Testis (tissue), 3 donors: ENCODE measurements around the gene CARD9. TPM values are rescaled to one million over a fixed set of nuclear protein-coding genes. Genes with fewer than 3 reads are reported as not detected.

ENCODE experiments used
- DNase-seq: peaks from one replicate; pipeline ENCODE4 v3.0.0-alpha.2; 2019
- H3K27ac ChIP-seq, 2 donors: fragments of 200-600 bp; sonication (generic); one replicate each; pipeline ENCODE4 v1.5.1; 2019
- H3K27me3 ChIP-seq: fragments of 200-600 bp; sonication (generic); one replicate; pipeline ENCODE4 v1.5.1; 2019
- H3K36me3 ChIP-seq: fragments of 200-600 bp; sonication (generic); one replicate; pipeline ENCODE4 v1.5.1; 2017; ENCODE audit warnings: low read depth; ENCODE audit errors: missing control alignments
- H3K4me1 ChIP-seq: fragments of 200-600 bp; sonication (generic); one replicate; pipeline ENCODE4 v1.5.1; 2019
- H3K4me3 ChIP-seq, 2 donors: fragments of 200-600 bp; sonication (generic); one replicate each; pipeline ENCODE4 v1.5.1; 2017 to 2019
- H3K9me3 ChIP-seq: fragments of 200-600 bp; sonication (generic); one replicate; pipeline ENCODE4 v1.5.1; 2017
- POLR2A ChIP-seq: fragments of 450-650 bp; IDR thresholded peaks from one replicate; pipeline ENCODE4 v1.6.1; 2017; ENCODE audit warnings: antibody characterized with exemption, mild to moderate bottlenecking, moderate library complexity
- WGBS, 2 donors: methylation state at CpG; one replicate each; pipeline ENCODE4 v1.1.5; 2018; 5-methylcytosine and 5-hydroxymethylcytosine counted together
- intact Hi-C: fragments of 100-400 bp; cut with DNase I; formaldehyde crosslinking; loops from one replicate; pipeline ENCODE4 v1.15.1; 2023; ENCODE audit warnings: low total_unique reads
- polyA plus RNA-seq: library from polyadenylated mRNA; stranded (reverse); fragments of 350-450 nt; fragmentation: Illumina TruSeq; extraction: RNeasy Lipid Tissue Mini Kit (QIAGEN cat#74804); gene quantifications from one replicate; pipeline ENCODE4 v1.2.3, GENCODE V29; 2014; ENCODE audit warnings: low read depth, low replicate concordance; ENCODE audit not compliant: insufficient read depth
- total RNA-seq, 2 donors: library from RNA; depleted of rRNA; stranded (reverse); fragments of >200 nt; gene quantifications; one replicate each; pipeline ENCODE4 v1.2.3, GENCODE V29; 2016
- TF ChIP-seq, protein P1 (sequence below), 3 experiments: fragments of 450-650 bp in 2 of 3; fragments of 200-600 bp in 1 of 3; sonication (generic) in 1 of 3; IDR thresholded peaks; one replicate each; pipeline ENCODE4 v1.5.1; 2016 to 2019; ENCODE audit warnings: antibody characterized with exemption in 3 of 3, mild to moderate bottlenecking in 2 of 3, moderate library complexity in 1 of 3

Gene CARD9
- total and polyA plus RNA-seq, 3 donors from 2014 or later: 1.8 to 3.7 (median 3.5) TPM

DNA sequence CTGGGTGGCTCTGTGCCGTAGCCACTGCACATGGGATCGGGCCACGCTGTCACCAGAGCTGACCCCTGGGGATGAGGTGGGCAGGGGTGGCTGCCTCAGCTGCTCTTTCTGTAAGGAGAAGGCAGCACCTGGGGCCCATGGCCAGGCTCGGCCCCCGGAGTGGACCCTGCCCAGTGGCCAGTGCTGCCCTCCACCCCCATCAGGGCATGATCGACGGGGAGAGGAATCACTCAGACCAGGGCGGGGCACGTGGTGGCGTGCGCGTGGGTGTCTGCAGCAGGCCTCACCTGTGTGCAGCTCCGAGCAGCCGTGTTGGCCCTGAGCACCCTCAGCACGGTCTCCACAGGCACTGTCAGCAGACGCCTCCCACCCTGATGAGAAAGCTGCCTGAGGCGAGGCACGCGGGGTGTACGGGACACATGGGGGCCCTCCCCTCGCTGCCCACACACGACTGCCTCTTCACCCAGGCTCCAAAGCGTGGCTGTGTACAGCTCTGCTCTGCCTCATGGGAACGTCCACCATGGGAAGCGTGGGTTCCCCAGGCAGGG is 8.6 kb upstream of the CARD9 start:
- intact Hi-C loops: no loop called here
- 94% methylated on average over 23 of the region's 25 CpGs; no CpG with 5 or more reads in 1 of the 2 donors for WGBS, 2 donors

DNA sequence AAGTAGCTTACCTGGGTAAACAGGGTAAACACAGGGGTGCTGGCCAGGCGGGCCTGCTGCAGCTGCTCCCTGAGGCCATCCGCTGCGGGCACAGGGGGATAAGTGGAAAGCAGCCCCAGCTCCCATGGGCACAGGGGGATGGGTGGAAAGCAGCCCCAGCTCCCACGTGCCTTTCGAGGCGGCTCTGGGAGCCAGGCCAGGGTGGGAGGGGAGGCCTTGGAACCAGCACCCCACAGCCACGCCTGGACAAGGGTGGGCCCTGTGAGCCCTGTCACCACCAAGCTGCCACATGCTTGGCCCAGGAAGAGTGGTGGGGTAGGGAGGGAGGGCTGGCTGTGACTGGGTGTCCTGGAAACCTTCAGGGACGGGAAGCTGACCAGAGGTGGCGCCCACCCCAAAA is 7.8 kb upstream of the CARD9 start:
- no peak overlapping the region for H3K4me3 ChIP-seq
- no peak for DNase-seq
- H3K4me1 ChIP-seq: no peaks in the 10 kb centered on the region
- no peaks in the 10 kb centered on the region for H3K27me3 ChIP-seq
- WGBS, 2 donors: 56 to 79% methylated on average over 6 to 9 of the region's 9 CpGs
- no peaks in the 10 kb centered on the region for H3K9me3 ChIP-seq
- intact Hi-C loops: no loop called here
- no peak overlapping the region for H3K27ac ChIP-seq
- no peak for TF ChIP-seq POLR2A
- TF ChIP-seq, protein P1, sequence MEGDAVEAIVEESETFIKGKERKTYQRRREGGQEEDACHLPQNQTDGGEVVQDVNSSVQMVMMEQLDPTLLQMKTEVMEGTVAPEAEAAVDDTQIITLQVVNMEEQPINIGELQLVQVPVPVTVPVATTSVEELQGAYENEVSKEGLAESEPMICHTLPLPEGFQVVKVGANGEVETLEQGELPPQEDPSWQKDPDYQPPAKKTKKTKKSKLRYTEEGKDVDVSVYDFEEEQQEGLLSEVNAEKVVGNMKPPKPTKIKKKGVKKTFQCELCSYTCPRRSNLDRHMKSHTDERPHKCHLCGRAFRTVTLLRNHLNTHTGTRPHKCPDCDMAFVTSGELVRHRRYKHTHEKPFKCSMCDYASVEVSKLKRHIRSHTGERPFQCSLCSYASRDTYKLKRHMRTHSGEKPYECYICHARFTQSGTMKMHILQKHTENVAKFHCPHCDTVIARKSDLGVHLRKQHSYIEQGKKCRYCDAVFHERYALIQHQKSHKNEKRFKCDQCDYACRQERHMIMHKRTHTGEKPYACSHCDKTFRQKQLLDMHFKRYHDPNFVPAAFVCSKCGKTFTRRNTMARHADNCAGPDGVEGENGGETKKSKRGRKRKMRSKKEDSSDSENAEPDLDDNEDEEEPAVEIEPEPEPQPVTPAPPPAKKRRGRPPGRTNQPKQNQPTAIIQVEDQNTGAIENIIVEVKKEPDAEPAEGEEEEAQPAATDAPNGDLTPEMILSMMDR (IDR thresholded peaks at IDR 0.05): no peak
- H3K36me3 ChIP-seq: no peaks in the 10 kb centered on the region

More for the DNA sequence above, 8.6 kb upstream of the CARD9 start:
- DNase-seq: no peak
- TF ChIP-seq, protein P1 (IDR thresholded peaks at IDR 0.05): no peak
- TF ChIP-seq POLR2A: no peak
- no peak overlapping the region for H3K27ac ChIP-seq
- H3K4me3 ChIP-seq: no peak overlapping the region
- no peaks in the 10 kb centered on the region for H3K9me3 ChIP-seq
- H3K27me3 ChIP-seq: no peaks in the 10 kb centered on the region
- H3K36me3 ChIP-seq: no peaks in the 10 kb centered on the region
- H3K4me1 ChIP-seq: no peaks in the 10 kb centered on the region

DNA sequence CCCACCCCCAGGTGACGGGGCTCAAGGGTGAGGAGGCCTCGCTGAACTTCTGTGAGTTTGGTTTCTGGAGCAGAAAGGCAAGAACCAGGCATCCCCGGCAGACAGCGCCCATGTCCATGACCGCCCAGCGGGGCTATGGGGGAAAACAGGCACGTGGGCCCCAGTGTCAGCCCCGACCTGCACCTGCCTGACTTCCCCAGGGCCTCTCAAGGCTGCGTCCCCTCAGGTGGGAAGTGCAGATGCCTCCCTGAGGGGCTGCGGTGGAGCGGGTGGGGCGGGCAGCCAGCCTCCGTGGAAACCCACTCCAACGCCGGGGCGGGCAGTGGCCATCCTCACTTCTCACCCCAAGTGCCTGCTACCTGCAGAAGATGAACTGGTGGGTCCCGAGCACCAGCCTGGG is 6.9 kb upstream of the CARD9 start:
- Histone ChIP-seq H3K27me3 (no peaks in the 10 kb centered on the region), H3K9me3 (no peaks in the 10 kb centered on the region), H3K27ac (no peak overlapping the region), H3K4me3 (no peak overlapping the region), H3K4me1 (no peaks in the 10 kb centered on the region), H3K36me3 (no peaks in the 10 kb centered on the region)
- WGBS, 2 donors: 83 to 96% methylated on average over 12 to 17 of the region's 17 CpGs
- intact Hi-C loops: no loop called here
- no peak for DNase-seq
- TF ChIP-seq POLR2A: no peak
- TF ChIP-seq, protein P1 (IDR thresholded peaks at IDR 0.05): no peak

DNA sequence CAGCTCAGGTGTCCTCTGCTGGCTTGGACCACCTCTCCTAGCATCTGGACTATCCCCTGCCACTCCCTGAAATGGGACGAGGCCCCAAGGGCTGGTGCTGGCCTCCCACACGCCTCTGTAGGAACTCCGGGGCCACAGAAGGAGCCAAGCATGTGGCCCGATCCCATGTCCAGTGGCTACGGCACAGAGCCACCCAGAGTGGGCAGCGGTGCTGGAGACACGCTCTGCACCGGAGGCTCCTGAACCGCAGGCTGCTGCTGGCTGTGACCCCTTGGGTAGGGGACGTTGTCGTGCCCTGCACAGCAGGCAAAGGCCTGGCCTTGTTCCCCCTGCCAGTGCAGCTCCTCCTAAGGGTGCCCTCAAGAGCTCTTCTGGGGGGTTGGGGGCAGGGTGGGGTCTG is 6.4 kb upstream of the CARD9 start:
- no peaks in the 10 kb centered on the region for H3K4me1 ChIP-seq
- TF ChIP-seq, protein P1 (IDR thresholded peaks at IDR 0.05): no peak
- TF ChIP-seq POLR2A: no peak
- intact Hi-C loops: no loop called here
- no peaks in the 10 kb centered on the region for H3K36me3 ChIP-seq
- no peaks in the 10 kb centered on the region for H3K9me3 ChIP-seq
- H3K4me3 ChIP-seq: no peak overlapping the region
- WGBS, 2 donors: 86 to 100% methylated on average over 1 to 11 of the region's 11 CpGs
- H3K27ac ChIP-seq: no peak overlapping the region
- H3K27me3 ChIP-seq: no peaks in the 10 kb centered on the region
- no peak for DNase-seq

DNA sequence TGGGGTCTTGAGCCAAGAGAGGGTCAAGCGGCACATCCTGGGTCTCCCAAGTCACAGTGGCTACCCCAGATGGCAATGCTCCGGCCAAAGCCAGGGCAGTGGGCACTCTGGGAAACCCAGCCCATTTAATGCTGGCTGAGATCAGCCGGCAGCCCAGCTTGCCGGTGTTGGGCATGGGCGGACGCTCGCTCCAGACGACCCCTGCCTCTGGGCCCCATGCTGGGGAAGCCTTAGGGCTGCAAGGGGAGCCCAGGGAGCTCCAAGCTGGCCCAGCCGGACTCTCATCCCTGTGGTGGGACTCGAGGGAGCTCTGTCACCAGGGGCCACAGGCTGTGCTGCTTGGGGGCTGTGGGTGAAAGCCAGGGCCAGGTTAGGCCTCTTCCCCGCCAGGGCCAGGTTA is 5.9 kb upstream of the CARD9 start:
- Histone ChIP-seq H3K27ac (no peak overlapping the region), H3K4me1 (no peaks in the 10 kb centered on the region), H3K36me3 (no peaks in the 10 kb centered on the region), H3K27me3 (no peaks in the 10 kb centered on the region), H3K4me3 (no peak overlapping the region), H3K9me3 (no peaks in the 10 kb centered on the region)
- 92% methylated on average over 11 of the region's 11 CpGs; no CpG with 5 or more reads in 1 of the 2 donors for WGBS, 2 donors
- intact Hi-C loops: no loop called here
- TF ChIP-seq, protein P1 (IDR thresholded peaks at IDR 0.05): no peak
- TF ChIP-seq POLR2A: no peak
- no peak for DNase-seq
